Endothelial cell of umbilical vein (primary cell): ENCODE results near the gene NUB1. TPM values are rescaled to one million over a fixed set of nuclear protein-coding genes. Genes with fewer than 3 reads are reported as not detected.

ENCODE experiments used
- BruUV-seq: library from RNA; stranded (reverse); fragments of 400-500 nt; replicated peaks from 2 replicates; lab custom pipeline; 2021; lab: Mats Ljungman, UMichigan
- CTCF ChIA-PET: fragments of 300-600, 350-600 bp; sonication (Branson Sonifier 250); formaldehyde crosslinking; loops from one replicate; lab custom pipeline; 2021; ENCODE audit warnings: antibody characterized with exemption, inconsistent platforms; lab: Charles Lee
- POLR2A ChIA-PET: fragments of 300-600, 350-600 bp; sonication (Branson Sonifier 250); formaldehyde crosslinking; loops from one replicate; lab custom pipeline; 2021; ENCODE audit warnings: antibody characterized with exemption, inconsistent platforms; lab: Charles Lee
- DNase-seq: peaks from one replicate; pipeline ENCODE4 v3.0.0-alpha.2; 2011; ENCODE audit warnings: low read depth, low spot score
- FAIRE-seq: peaks from 2 replicates; lab custom pipeline; 2011; peaks lifted over from hg19 to GRCh38; lab: Jason Lieb, UNC
- H2AFZ ChIP-seq: 2 replicates; pipeline ENCODE4 v1.6.0; 2012; ENCODE audit warnings: low read depth, low read length, control low read depth, inconsistent platforms
- H3K27ac ChIP-seq: 2 replicates; pipeline ENCODE4 v1.5.1; 2011; ENCODE audit warnings: low read depth, mild to moderate bottlenecking, control low read depth, low read length, moderate library complexity; ENCODE audit not compliant: insufficient read depth
- H3K27me3 ChIP-seq, 2 experiments: 2 replicates each; pipeline versions ENCODE4 v1.6.0 to v1.6.1; 2011; ENCODE audit warnings: low read length in 2 of 2, mixed read lengths in 1 of 2; ENCODE audit not compliant: control insufficient read depth in 2 of 2, insufficient read depth in 2 of 2
- H3K36me3 ChIP-seq, 2 experiments: 2 replicates in 1 of 2; 3 replicates in 1 of 2; pipeline ENCODE4 v1.5.1; 2011; ENCODE audit warnings: low read length in 2 of 2, mild to moderate bottlenecking in 1 of 2, moderate library complexity in 1 of 2; ENCODE audit not compliant: control insufficient read depth in 2 of 2, insufficient read depth in 2 of 2; ENCODE audit errors: extremely low read depth in 1 of 2
- H3K4me1 ChIP-seq: 3 replicates; pipeline ENCODE4 v1.5.1; 2011; ENCODE audit warnings: mild to moderate bottlenecking, low read length; ENCODE audit not compliant: control insufficient read depth, insufficient read depth; ENCODE audit errors: extremely low read depth
- H3K4me2 ChIP-seq: 2 replicates; pipeline ENCODE4 v1.6.1; 2011; ENCODE audit warnings: low read length, control low read depth, mixed read lengths; ENCODE audit not compliant: insufficient read depth
- H3K4me3 ChIP-seq, 3 experiments: fragments of 200-600 bp in 1 of 3; sonication (generic), shearing (Covaris generic) in 1 of 3; replicated peaks in 1 of 3; 2 replicates each; pipeline ENCODE4 v1.5.1; 2011 to 2016; ENCODE audit warnings: control low read depth in 3 of 3, low read length in 3 of 3, mild to moderate bottlenecking in 2 of 3, inconsistent platforms in 1 of 3, low read depth in 1 of 3, moderate library complexity in 1 of 3; ENCODE audit not compliant: insufficient read depth in 1 of 3
- H3K79me2 ChIP-seq: 2 replicates; pipeline ENCODE4 v1.6.0; 2012; ENCODE audit warnings: low read length, inconsistent platforms; ENCODE audit not compliant: control insufficient read depth, insufficient read depth
- H3K9ac ChIP-seq: replicated peaks from 2 replicates; pipeline ENCODE3; 2011; ENCODE audit warnings: low read length, control low read depth; ENCODE audit not compliant: insufficient read depth; ENCODE audit errors: extremely low read depth
- H3K9me1 ChIP-seq: replicated peaks from 3 replicates; pipeline ENCODE4 v1.6.0; 2011; ENCODE audit warnings: mild to moderate bottlenecking, low read length; ENCODE audit not compliant: control insufficient read depth, insufficient read depth; ENCODE audit errors: extremely low read depth
- H3K9me3 ChIP-seq: replicated peaks from 2 replicates; pipeline ENCODE4 v1.5.1; 2012; ENCODE audit warnings: low read length, inconsistent platforms; ENCODE audit not compliant: control insufficient read depth, insufficient read depth
- H4K20me1 ChIP-seq: replicated peaks from 2 replicates; pipeline ENCODE3; 2011; ENCODE audit warnings: mild to moderate bottlenecking, low read length; ENCODE audit not compliant: control insufficient read depth, insufficient read depth; ENCODE audit errors: extremely low read depth
- EZH2 ChIP-seq: IDR thresholded peaks from 2 replicates; pipeline ENCODE4 v1.6.1; 2012; ENCODE audit warnings: borderline replicate concordance, low read depth, mild to moderate bottlenecking, moderate library complexity, low read length, inconsistent platforms; ENCODE audit not compliant: severe bottlenecking
- FOS ChIP-seq: IDR thresholded peaks from 2 replicates; pipeline ENCODE4 v1.6.1; 2011; ENCODE audit warnings: mild to moderate bottlenecking, low read length, moderate library complexity, borderline replicate concordance; ENCODE audit not compliant: insufficient read depth
- GATA2 ChIP-seq: IDR thresholded peaks from 2 replicates; pipeline ENCODE4 v1.7.0; 2011; ENCODE audit warnings: low read depth, mild to moderate bottlenecking, moderate library complexity, mixed read lengths, low read length; ENCODE audit not compliant: insufficient read length, insufficient read depth
- JUN ChIP-seq: IDR thresholded peaks from 2 replicates; pipeline ENCODE4 v1.6.1; 2011; ENCODE audit warnings: borderline replicate concordance, low read depth; ENCODE audit not compliant: insufficient read length, insufficient read depth
- MYC ChIP-seq: IDR thresholded peaks from one replicate; pipeline ENCODE4 v1.6.1; 2011; ENCODE audit warnings: mild to moderate bottlenecking, low read depth, low read length
- POLR2A ChIP-seq: IDR thresholded peaks from 2 replicates; pipeline ENCODE4 v1.6.1; 2012; ENCODE audit warnings: low read depth, mild to moderate bottlenecking, control low read depth, low read length
- POLR2AphosphoS5 ChIP-seq: IDR thresholded peaks from 2 replicates; pipeline ENCODE4 v1.6.1; 2012; ENCODE audit warnings: low read depth, mild to moderate bottlenecking, control low read depth, low read length, moderate library complexity; ENCODE audit not compliant: insufficient read depth
- dilution Hi-C: fragments of 300-500 bp; cut with MboI; formaldehyde crosslinking; loops from one replicate; pipeline ENCODE4 v1.15.0; 2019; ENCODE audit warnings: low sequenced_read_pairs; ENCODE audit not compliant: extremely low pct_ligation_motif_present
- intact Hi-C: fragments of 100-400 bp; cut with micrococcal nuclease; formaldehyde crosslinking; loops from one replicate; pipeline ENCODE4 v1.10.0; 2022
- polyA plus RNA-seq, 4 experiments: library from polyadenylated mRNA; depleted of rRNA in 3 of 4; stranded (reverse) in 3 of 4; unstranded in 1 of 4; fragments of >200 nt; gene quantifications; 2 replicates each; pipeline versions ENCODE4 v1.2.1 to v1.2.3, GENCODE V29; 2011 to 2012; ENCODE audit warnings: missing spikeins in 1 of 4
- total RNA-seq: library from RNA; stranded (reverse); gene quantifications from 2 replicates; pipeline ENCODE4 v1.2.3, GENCODE V29; 2021
- TF ChIP-seq, protein P1 (sequence below), 2 donors: IDR thresholded peaks; 1 replicate in 1 of 2; 2 replicates in 1 of 2; pipeline ENCODE4 v1.5.1; 2011; ENCODE audit warnings: low read length in 2 of 2, mild to moderate bottlenecking in 2 of 2, moderate library complexity in 2 of 2, control low read depth in 1 of 2, inconsistent platforms in 1 of 2, low read depth in 1 of 2; ENCODE audit not compliant: insufficient read depth in 1 of 2; ENCODE audit errors: extremely low read depth in 1 of 2
- TF ChIP-seq, protein P2 (sequence below): IDR thresholded peaks from 2 replicates; pipeline ENCODE4 v1.6.1; 2011; ENCODE audit not compliant: insufficient read depth, insufficient read length

Gene NUB1
- total and polyA plus RNA-seq, 2 donors (not counting 3 experiments of a cell fraction or from before 2014, with no cell fraction given), result 28.0 to 46.2 TPM

DNA sequence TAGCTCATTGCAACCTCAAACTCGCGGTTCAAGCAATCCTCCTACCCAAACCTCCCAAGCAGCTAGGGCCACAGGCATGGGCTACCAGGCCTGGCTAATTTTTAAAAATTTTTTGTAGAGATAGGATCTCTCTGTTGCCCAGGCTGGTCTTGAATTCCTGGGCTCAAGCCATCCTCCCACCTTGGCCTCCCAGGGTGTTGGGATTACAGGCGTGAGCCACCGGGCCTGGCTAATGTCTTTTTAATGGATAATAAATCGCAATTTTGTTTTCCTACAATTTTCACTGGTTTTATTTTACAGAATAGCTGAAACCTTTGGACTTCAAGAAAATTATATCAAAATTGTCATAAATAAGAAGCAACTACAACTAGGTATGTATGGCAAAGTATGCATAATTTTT, 10.9 kb downstream of the NUB1 start:
- BruUV-seq, result no TSS peak
- Histone ChIP-seq H3K9me3 (no peaks in the 10 kb centered on the region), H3K4me2 (no peak overlapping the region), H3K27me3 (no peaks in the 10 kb centered on the region), H2AFZ (no peak overlapping the region), H4K20me1 (no peaks in the 10 kb centered on the region), H3K9ac (no peak overlapping the region), H3K9me1 (no peaks in the 10 kb centered on the region), H3K27ac (no peak overlapping the region), H3K79me2 (no peaks in the 10 kb centered on the region), H3K4me1 (no peaks in the 10 kb centered on the region), H3K4me3 (no peak overlapping the region), H3K36me3 (peaks cover 25 to 38% of the 10 kb centered on the region in 2 experiments)
- DNase-seq (no peak), FAIRE-seq (no peak)
- ChIA-PET CTCF (interaction anchor here (1.3 to 6.0 kb wide), 5 partner anchors 11 to 108 kb away, joined by 3 to 92 read pairs (median 5); partner anchors contain the start of gene NUB1), POLR2A (no interaction called here)
- dilution Hi-C loops, result no loop called here
- no peak for TF ChIP-seq GATA2
- no peak for TF ChIP-seq MYC
- no peak for TF ChIP-seq EZH2
- TF ChIP-seq, protein P1, sequence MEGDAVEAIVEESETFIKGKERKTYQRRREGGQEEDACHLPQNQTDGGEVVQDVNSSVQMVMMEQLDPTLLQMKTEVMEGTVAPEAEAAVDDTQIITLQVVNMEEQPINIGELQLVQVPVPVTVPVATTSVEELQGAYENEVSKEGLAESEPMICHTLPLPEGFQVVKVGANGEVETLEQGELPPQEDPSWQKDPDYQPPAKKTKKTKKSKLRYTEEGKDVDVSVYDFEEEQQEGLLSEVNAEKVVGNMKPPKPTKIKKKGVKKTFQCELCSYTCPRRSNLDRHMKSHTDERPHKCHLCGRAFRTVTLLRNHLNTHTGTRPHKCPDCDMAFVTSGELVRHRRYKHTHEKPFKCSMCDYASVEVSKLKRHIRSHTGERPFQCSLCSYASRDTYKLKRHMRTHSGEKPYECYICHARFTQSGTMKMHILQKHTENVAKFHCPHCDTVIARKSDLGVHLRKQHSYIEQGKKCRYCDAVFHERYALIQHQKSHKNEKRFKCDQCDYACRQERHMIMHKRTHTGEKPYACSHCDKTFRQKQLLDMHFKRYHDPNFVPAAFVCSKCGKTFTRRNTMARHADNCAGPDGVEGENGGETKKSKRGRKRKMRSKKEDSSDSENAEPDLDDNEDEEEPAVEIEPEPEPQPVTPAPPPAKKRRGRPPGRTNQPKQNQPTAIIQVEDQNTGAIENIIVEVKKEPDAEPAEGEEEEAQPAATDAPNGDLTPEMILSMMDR (IDR thresholded peaks at IDR 0.05; ENCODE audit: extremely low read depth in 1 of 2, insufficient read depth in 1 of 2, low read depth in 1 of 2, low read length in 2 of 2), result no peak
- TF ChIP-seq JUN, result no peak
- no peak for TF ChIP-seq POLR2AphosphoS5
- TF ChIP-seq, protein P2, sequence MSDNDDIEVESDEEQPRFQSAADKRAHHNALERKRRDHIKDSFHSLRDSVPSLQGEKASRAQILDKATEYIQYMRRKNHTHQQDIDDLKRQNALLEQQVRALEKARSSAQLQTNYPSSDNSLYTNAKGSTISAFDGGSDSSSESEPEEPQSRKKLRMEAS, result no peak
- TF ChIP-seq POLR2A, result no peak
- TF ChIP-seq FOS, result no peak
- intact Hi-C loops, result no loop called here
